Panc1 (cell line): ENCODE measurements around the gene PTPRJ. TPM values are rescaled to one million over a fixed set of nuclear protein-coding genes. Genes with fewer than 3 reads are reported as not detected.

Experiments
- ATAC-seq: fragments of 200-7000 bp; cut with Tn5 transposase; 2 replicates; pipeline ENCODE4 v1.9.1; 2020; ENCODE audit warnings: mild to moderate bottlenecking, moderate library complexity
- BruUV-seq: library from RNA; stranded (reverse); fragments of 400-500 nt; replicated peaks from 2 replicates; lab custom pipeline; 2021; lab: Mats Ljungman, UMichigan
- CTCF ChIA-PET: fragments of 300-600 bp; sonication (Branson Sonifier 250); formaldehyde crosslinking; loops from one replicate; lab custom pipeline; 2022; ENCODE audit warnings: antibody characterized with exemption; lab: Charles Lee
- POLR2A ChIA-PET: fragments of 300-600 bp; sonication (Branson Sonifier 250); formaldehyde crosslinking; loops from one replicate; lab custom pipeline; 2022; ENCODE audit warnings: antibody characterized with exemption; lab: Charles Lee
- DNase-seq: peaks from one replicate; pipeline ENCODE4 v3.0.0-alpha.2; 2010; ENCODE audit warnings: low read depth, low spot score
- H3K27ac ChIP-seq: 2 replicates; pipeline ENCODE4 v1.5.1; 2011; ENCODE audit warnings: mild to moderate bottlenecking, low read length, inconsistent platforms
- H3K27me3 ChIP-seq: fragments of 200-500 bp; sonication (Bioruptor generic); 2 replicates; pipeline ENCODE4 v1.6.0; 2014; ENCODE audit warnings: low read length, inconsistent platforms; ENCODE audit not compliant: control insufficient read depth, insufficient read depth
- H3K36me3 ChIP-seq: fragments of 200-500 bp; sonication (Bioruptor generic); 2 replicates; pipeline ENCODE4 v1.5.1; 2014; ENCODE audit warnings: inconsistent platforms, mild to moderate bottlenecking, low read length, moderate library complexity; ENCODE audit not compliant: control insufficient read depth, insufficient read depth
- H3K4me1 ChIP-seq: 2 replicates; pipeline ENCODE4 v1.5.1; 2011; ENCODE audit warnings: inconsistent platforms, mild to moderate bottlenecking, low read length, moderate library complexity; ENCODE audit not compliant: control insufficient read depth, insufficient read depth
- H3K4me3 ChIP-seq, 2 experiments: 2 replicates each; pipeline ENCODE4 v1.5.1; 2011 to 2012; ENCODE audit warnings: low read depth in 2 of 2, low read length in 2 of 2, mild to moderate bottlenecking in 2 of 2, inconsistent platforms in 1 of 2, moderate library complexity in 1 of 2
- H3K9me3 ChIP-seq: fragments of 200-500 bp; sonication (Bioruptor generic); 2 replicates; pipeline ENCODE4 v1.5.1; 2014; ENCODE audit warnings: low read depth, mild to moderate bottlenecking, inconsistent platforms, low read length, moderate library complexity; ENCODE audit not compliant: control insufficient read depth, insufficient read depth
- POLR2AphosphoS5 ChIP-seq: IDR thresholded peaks from 2 replicates; pipeline ENCODE4 v1.6.1; 2012; ENCODE audit warnings: mild to moderate bottlenecking, low read depth, low read length, moderate library complexity
- SIN3A ChIP-seq: IDR thresholded peaks from 2 replicates; pipeline ENCODE4 v1.6.1; 2012; ENCODE audit warnings: low read depth, mild to moderate bottlenecking, low read length, moderate library complexity, borderline replicate concordance; ENCODE audit not compliant: insufficient read depth
- TCF7L2 ChIP-seq: IDR thresholded peaks from 2 replicates; pipeline ENCODE4 v1.6.1; 2011; ENCODE audit warnings: mild to moderate bottlenecking, low read depth, low read length, inconsistent platforms
- in situ Hi-C: cut with HindIII; loops from 2 replicates; pipeline ENCODE4 v1.10.0; 2016; ENCODE audit warnings: low sequenced_read_pairs, low pct_unique_long_range_greater_than_20kb
- intact Hi-C: fragments of 100-400 bp; cut with micrococcal nuclease; formaldehyde crosslinking; loops from one replicate; pipeline ENCODE4 v1.10.0; 2022; ENCODE audit not compliant: unreplicated experiment
- total RNA-seq: library from RNA; stranded (reverse); gene quantifications from one replicate; pipeline ENCODE4 v1.2.1, GENCODE V29; 2021; ENCODE audit not compliant: unreplicated experiment
- TF ChIP-seq, protein P1 (sequence below): fragments of 450-650 bp; IDR thresholded peaks from 2 replicates; pipeline ENCODE4 v1.5.1; 2017; ENCODE audit warnings: mild to moderate bottlenecking
- TF ChIP-seq, protein P2 (sequence below), 2 experiments: IDR thresholded peaks; 2 replicates each; pipeline ENCODE4 v1.6.1; 2011 to 2012; ENCODE audit warnings: low read depth in 2 of 2, control low read depth in 1 of 2, low read length in 1 of 2, mild to moderate bottlenecking in 1 of 2, moderate library complexity in 1 of 2; ENCODE audit not compliant: insufficient read depth in 1 of 2

Gene PTPRJ
- total RNA-seq, 1 experiment from 2014 or later, result 73.6 TPM

- H3K27me3 ChIP-seq, result no peaks in the 10 kb centered on the region
- intact Hi-C loops, result no loop called here
- no peak overlapping the region for H3K4me3 ChIP-seq
- in situ Hi-C loops, result no loop called here
- no peak for DNase-seq
- H3K4me1 ChIP-seq, result no peaks in the 10 kb centered on the region
- ATAC-seq, result no peak
- no peaks in the 10 kb centered on the region for H3K9me3 ChIP-seq
- H3K27ac ChIP-seq, result no peak overlapping the region
- H3K36me3 ChIP-seq, result no peaks in the 10 kb centered on the region; the same call in 1 of the 2 replicates
- BruUV-seq, result no TSS peak
- ChIA-PET CTCF (no interaction called here), POLR2A (no interaction called here)
- TF ChIP-seq POLR2AphosphoS5, result no peak
- TF ChIP-seq SIN3A, result no peak
- no peak for TF ChIP-seq TCF7L2
- TF ChIP-seq, protein P1, sequence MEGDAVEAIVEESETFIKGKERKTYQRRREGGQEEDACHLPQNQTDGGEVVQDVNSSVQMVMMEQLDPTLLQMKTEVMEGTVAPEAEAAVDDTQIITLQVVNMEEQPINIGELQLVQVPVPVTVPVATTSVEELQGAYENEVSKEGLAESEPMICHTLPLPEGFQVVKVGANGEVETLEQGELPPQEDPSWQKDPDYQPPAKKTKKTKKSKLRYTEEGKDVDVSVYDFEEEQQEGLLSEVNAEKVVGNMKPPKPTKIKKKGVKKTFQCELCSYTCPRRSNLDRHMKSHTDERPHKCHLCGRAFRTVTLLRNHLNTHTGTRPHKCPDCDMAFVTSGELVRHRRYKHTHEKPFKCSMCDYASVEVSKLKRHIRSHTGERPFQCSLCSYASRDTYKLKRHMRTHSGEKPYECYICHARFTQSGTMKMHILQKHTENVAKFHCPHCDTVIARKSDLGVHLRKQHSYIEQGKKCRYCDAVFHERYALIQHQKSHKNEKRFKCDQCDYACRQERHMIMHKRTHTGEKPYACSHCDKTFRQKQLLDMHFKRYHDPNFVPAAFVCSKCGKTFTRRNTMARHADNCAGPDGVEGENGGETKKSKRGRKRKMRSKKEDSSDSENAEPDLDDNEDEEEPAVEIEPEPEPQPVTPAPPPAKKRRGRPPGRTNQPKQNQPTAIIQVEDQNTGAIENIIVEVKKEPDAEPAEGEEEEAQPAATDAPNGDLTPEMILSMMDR, result no peak
- TF ChIP-seq, protein P2, sequence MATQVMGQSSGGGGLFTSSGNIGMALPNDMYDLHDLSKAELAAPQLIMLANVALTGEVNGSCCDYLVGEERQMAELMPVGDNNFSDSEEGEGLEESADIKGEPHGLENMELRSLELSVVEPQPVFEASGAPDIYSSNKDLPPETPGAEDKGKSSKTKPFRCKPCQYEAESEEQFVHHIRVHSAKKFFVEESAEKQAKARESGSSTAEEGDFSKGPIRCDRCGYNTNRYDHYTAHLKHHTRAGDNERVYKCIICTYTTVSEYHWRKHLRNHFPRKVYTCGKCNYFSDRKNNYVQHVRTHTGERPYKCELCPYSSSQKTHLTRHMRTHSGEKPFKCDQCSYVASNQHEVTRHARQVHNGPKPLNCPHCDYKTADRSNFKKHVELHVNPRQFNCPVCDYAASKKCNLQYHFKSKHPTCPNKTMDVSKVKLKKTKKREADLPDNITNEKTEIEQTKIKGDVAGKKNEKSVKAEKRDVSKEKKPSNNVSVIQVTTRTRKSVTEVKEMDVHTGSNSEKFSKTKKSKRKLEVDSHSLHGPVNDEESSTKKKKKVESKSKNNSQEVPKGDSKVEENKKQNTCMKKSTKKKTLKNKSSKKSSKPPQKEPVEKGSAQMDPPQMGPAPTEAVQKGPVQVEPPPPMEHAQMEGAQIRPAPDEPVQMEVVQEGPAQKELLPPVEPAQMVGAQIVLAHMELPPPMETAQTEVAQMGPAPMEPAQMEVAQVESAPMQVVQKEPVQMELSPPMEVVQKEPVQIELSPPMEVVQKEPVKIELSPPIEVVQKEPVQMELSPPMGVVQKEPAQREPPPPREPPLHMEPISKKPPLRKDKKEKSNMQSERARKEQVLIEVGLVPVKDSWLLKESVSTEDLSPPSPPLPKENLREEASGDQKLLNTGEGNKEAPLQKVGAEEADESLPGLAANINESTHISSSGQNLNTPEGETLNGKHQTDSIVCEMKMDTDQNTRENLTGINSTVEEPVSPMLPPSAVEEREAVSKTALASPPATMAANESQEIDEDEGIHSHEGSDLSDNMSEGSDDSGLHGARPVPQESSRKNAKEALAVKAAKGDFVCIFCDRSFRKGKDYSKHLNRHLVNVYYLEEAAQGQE (IDR thresholded peaks at IDR 0.05; ENCODE audit: insufficient read depth in 1 of 2, low read depth in 2 of 2, low read length in 1 of 2), result no peak
These were observed 143.8 kb downstream of the PTPRJ start for GRCh38 chr11:48123934-48124755.

GRCh38 chr11:48124880-48125279 lies 144.5 kb downstream of the PTPRJ start:
- Histone ChIP-seq H3K9me3 (no peaks in the 10 kb centered on the region), H3K36me3 (no peaks in the 10 kb centered on the region; the same call in 1 of the 2 replicates), H3K4me3 (no peak overlapping the region), H3K4me1 (no peaks in the 10 kb centered on the region), H3K27ac (no peak overlapping the region), H3K27me3 (no peaks in the 10 kb centered on the region)
- intact Hi-C loops (no loop called here), in situ Hi-C loops (no loop called here)
- ATAC-seq, result no peak
- BruUV-seq, result no TSS peak
- ChIA-PET POLR2A (no interaction called here), CTCF (no interaction called here)
- DNase-seq, result no peak
- TF ChIP-seq, protein P2 (IDR thresholded peaks at IDR 0.05; ENCODE audit: insufficient read depth in 1 of 2, low read depth in 2 of 2, low read length in 1 of 2), result no peak
